WTC11 (cell line): ENCODE results near the gene MYMX. TPM values are rescaled to one million over a fixed set of nuclear protein-coding genes. Genes with fewer than 3 reads are reported as not detected.

Experiments used
- ATAC-seq: fragments of 200-7000 bp; cut with Tn5 transposase; 2 replicates; pipeline ENCODE4 v1.10.0; 2021; ENCODE audit warnings: mild to moderate bottlenecking, moderate library complexity
- Bru-seq: library from RNA; stranded (reverse); fragments of 400-500 nt; gene quantifications from one replicate; lab custom pipeline; 2021; lab: Mats Ljungman, UMichigan
- CTCF ChIA-PET: fragments of 300-600 bp; sonication (Branson Sonifier 250); formaldehyde crosslinking; loops from one replicate; lab custom pipeline; 2021; ENCODE audit warnings: antibody characterized with exemption; lab: Charles Lee
- POLR2A ChIA-PET: fragments of 350-600 bp; sonication (Branson Sonifier 250); formaldehyde crosslinking; loops from one replicate; lab custom pipeline; 2021; ENCODE audit warnings: antibody characterized with exemption; lab: Charles Lee
- DNase-seq: peaks from one replicate; pipeline ENCODE4 v3.0.0; 2021; ENCODE audit warnings: low spot score
- H3K27ac Mint-ChIP-seq: 2 replicates; pipeline ENCODE4 v1.8.0; 2021; ENCODE audit warnings: mixed read lengths
- H3K27me3 Mint-ChIP-seq: 2 replicates; pipeline ENCODE4 v1.8.0; 2021; ENCODE audit warnings: low read depth, mild to moderate bottlenecking, moderate library complexity, mixed read lengths
- H3K36me3 Mint-ChIP-seq: 2 replicates; pipeline ENCODE4 v1.8.0; 2021; ENCODE audit warnings: mixed read lengths
- H3K4me1 Mint-ChIP-seq: 2 replicates; pipeline ENCODE4 v1.8.0; 2022; ENCODE audit warnings: mixed read lengths
- H3K4me3 Mint-ChIP-seq: 2 replicates; pipeline ENCODE4 v1.8.0; 2021; ENCODE audit warnings: mild to moderate bottlenecking, moderate library complexity, mixed read lengths
- H3K9me3 Mint-ChIP-seq: 2 replicates; pipeline ENCODE4 v1.8.0; 2021; ENCODE audit warnings: mixed read lengths
- ETV6 ChIP-seq: sonication (generic); formaldehyde crosslinking; IDR thresholded peaks from 2 replicates; pipeline ENCODE4 v1.8.1; 2022; ENCODE audit warnings: mild to moderate bottlenecking, missing genetic modification reagents
- SMAD4 ChIP-seq: sonication (generic); formaldehyde crosslinking; IDR thresholded peaks from 2 replicates; pipeline ENCODE4 v1.8.0; 2022; ENCODE audit warnings: mild to moderate bottlenecking, missing genetic modification reagents
- SP1 ChIP-seq: sonication (generic); formaldehyde crosslinking; conservative IDR thresholded peaks from 2 replicates; pipeline ENCODE4 v1.8.1; 2022; ENCODE audit warnings: missing genetic modification reagents
- USF1 ChIP-seq: sonication (generic); formaldehyde crosslinking; IDR thresholded peaks from 2 replicates; pipeline ENCODE4 v1.8.0; 2022; ENCODE audit warnings: mild to moderate bottlenecking, missing genetic modification reagents
- USF2 ChIP-seq: sonication (generic); formaldehyde crosslinking; IDR thresholded peaks from 2 replicates; pipeline ENCODE4 v1.8.1; 2023; ENCODE audit warnings: mild to moderate bottlenecking, missing genetic modification reagents, moderate library complexity
- ZNF121 ChIP-seq: sonication (generic); formaldehyde crosslinking; IDR thresholded peaks from 2 replicates; pipeline ENCODE4 v1.8.0; 2023; ENCODE audit warnings: missing genetic modification reagents
- ZNF423 ChIP-seq: fragments of 250-450 bp; sonication (Bioruptor Pico); IDR thresholded peaks from 2 replicates; pipeline ENCODE4 v2.1.2; 2022; ENCODE audit warnings: mild to moderate bottlenecking, moderate library complexity
- long read RNA-seq, 3 experiments: library from RNA in 1 of 3; library from capped mRNA in 1 of 3; library from polyadenylated mRNA in 1 of 3; unstranded in 2 of 3; stranded (forward) in 1 of 3; transcript quantifications; one replicate each; pipeline ENCODE4 v2.0.0, GENCODE V29; 2021
- total RNA-seq: library from RNA; stranded (reverse); gene quantifications from 3 replicates; pipeline ENCODE4 v1.2.3, GENCODE V29; 2021
- TF ChIP-seq, protein P1 (sequence below): sonication (generic); formaldehyde crosslinking; IDR thresholded peaks from 2 replicates; pipeline ENCODE4 v1.8.0; 2022; ENCODE audit warnings: missing genetic modification reagents
- TF ChIP-seq, protein P2 (sequence below): sonication (generic); formaldehyde crosslinking; IDR thresholded peaks from 2 replicates; pipeline ENCODE4 v1.8.1; 2022; ENCODE audit warnings: mild to moderate bottlenecking, moderate library complexity, missing genetic modification reagents
- TF ChIP-seq, protein P3 (sequence below): sonication (generic); formaldehyde crosslinking; conservative IDR thresholded peaks from 2 replicates; pipeline ENCODE4 v1.8.1; 2023; ENCODE audit warnings: mild to moderate bottlenecking, low read depth, missing genetic modification reagents, moderate library complexity
- TF ChIP-seq, protein P4 (sequence below): sonication (generic); formaldehyde crosslinking; IDR thresholded peaks from 2 replicates; pipeline ENCODE4 v1.8.1; 2022; ENCODE audit warnings: mild to moderate bottlenecking, missing genetic modification reagents, moderate library complexity, borderline replicate concordance

The MYMX gene
- total RNA-seq (3.9 to 7.5 TPM (median 6.4 TPM) in 3 replicates), Bru-seq, nascent RNA (percentile 54 among the genes with signal in this experiment)
- long read RNA-seq, experiment 1, partial matches to known transcripts: 0 of 2 reads
- long read RNA-seq, experiment 1, other reads (novel, unspliced or antisense): 1 of 2 reads
- long read RNA-seq, experiment 2, partial matches to known transcripts: 0 of 9 reads
- long read RNA-seq, experiment 2, other reads (novel, unspliced or antisense): 6 of 9 reads
- long read RNA-seq, experiment 3, partial matches to known transcripts: 0 of 2 reads
- long read RNA-seq, experiment 3, other reads (novel, unspliced or antisense): 0 of 2 reads

GRCh38 chr6:44216677-44217331 lies at the start of gene MYMX:
MYMX (plus strand) TSS chr6:44216926; CDS start chr6:44217472, 546 bp downstream.
- Mint-ChIP-seq H3K36me3 (no peaks in the 10 kb centered on the region), H3K27ac (peak within 1 kb of the TSS; percentile 99), H3K4me1 (peaks cover 40% of the 10 kb centered on the region), H3K27me3 (no peaks in the 10 kb centered on the region), H3K9me3 (no peaks in the 10 kb centered on the region), H3K4me3 (peak within 1 kb of the TSS; percentile 53)
- TF ChIP-seq, protein P1, sequence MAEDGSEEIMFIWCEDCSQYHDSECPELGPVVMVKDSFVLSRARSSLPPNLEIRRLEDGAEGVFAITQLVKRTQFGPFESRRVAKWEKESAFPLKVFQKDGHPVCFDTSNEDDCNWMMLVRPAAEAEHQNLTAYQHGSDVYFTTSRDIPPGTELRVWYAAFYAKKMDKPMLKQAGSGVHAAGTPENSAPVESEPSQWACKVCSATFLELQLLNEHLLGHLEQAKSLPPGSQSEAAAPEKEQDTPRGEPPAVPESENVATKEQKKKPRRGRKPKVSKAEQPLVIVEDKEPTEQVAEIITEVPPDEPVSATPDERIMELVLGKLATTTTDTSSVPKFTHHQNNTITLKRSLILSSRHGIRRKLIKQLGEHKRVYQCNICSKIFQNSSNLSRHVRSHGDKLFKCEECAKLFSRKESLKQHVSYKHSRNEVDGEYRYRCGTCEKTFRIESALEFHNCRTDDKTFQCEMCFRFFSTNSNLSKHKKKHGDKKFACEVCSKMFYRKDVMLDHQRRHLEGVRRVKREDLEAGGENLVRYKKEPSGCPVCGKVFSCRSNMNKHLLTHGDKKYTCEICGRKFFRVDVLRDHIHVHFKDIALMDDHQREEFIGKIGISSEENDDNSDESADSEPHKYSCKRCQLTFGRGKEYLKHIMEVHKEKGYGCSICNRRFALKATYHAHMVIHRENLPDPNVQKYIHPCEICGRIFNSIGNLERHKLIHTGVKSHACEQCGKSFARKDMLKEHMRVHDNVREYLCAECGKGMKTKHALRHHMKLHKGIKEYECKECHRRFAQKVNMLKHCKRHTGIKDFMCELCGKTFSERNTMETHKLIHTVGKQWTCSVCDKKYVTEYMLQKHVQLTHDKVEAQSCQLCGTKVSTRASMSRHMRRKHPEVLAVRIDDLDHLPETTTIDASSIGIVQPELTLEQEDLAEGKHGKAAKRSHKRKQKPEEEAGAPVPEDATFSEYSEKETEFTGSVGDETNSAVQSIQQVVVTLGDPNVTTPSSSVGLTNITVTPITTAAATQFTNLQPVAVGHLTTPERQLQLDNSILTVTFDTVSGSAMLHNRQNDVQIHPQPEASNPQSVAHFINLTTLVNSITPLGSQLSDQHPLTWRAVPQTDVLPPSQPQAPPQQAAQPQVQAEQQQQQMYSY (CRISPR knock-in tag): peak; percentile 74
- TF ChIP-seq, protein P2, sequence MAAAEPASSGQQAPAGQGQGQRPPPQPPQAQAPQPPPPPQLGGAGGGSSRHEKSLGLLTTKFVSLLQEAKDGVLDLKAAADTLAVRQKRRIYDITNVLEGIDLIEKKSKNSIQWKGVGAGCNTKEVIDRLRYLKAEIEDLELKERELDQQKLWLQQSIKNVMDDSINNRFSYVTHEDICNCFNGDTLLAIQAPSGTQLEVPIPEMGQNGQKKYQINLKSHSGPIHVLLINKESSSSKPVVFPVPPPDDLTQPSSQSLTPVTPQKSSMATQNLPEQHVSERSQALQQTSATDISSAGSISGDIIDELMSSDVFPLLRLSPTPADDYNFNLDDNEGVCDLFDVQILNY (CRISPR knock-in tag): no peak
- TF ChIP-seq ETV6 (CRISPR knock-in tag): 0 out of 2 replicates have a peak, but pooled peaks have one; percentile 46
- no peak for TF ChIP-seq USF1 (CRISPR knock-in tag)
- TF ChIP-seq, protein P3, sequence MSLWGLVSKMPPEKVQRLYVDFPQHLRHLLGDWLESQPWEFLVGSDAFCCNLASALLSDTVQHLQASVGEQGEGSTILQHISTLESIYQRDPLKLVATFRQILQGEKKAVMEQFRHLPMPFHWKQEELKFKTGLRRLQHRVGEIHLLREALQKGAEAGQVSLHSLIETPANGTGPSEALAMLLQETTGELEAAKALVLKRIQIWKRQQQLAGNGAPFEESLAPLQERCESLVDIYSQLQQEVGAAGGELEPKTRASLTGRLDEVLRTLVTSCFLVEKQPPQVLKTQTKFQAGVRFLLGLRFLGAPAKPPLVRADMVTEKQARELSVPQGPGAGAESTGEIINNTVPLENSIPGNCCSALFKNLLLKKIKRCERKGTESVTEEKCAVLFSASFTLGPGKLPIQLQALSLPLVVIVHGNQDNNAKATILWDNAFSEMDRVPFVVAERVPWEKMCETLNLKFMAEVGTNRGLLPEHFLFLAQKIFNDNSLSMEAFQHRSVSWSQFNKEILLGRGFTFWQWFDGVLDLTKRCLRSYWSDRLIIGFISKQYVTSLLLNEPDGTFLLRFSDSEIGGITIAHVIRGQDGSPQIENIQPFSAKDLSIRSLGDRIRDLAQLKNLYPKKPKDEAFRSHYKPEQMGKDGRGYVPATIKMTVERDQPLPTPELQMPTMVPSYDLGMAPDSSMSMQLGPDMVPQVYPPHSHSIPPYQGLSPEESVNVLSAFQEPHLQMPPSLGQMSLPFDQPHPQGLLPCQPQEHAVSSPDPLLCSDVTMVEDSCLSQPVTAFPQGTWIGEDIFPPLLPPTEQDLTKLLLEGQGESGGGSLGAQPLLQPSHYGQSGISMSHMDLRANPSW: no peak
- TF ChIP-seq, protein P4, sequence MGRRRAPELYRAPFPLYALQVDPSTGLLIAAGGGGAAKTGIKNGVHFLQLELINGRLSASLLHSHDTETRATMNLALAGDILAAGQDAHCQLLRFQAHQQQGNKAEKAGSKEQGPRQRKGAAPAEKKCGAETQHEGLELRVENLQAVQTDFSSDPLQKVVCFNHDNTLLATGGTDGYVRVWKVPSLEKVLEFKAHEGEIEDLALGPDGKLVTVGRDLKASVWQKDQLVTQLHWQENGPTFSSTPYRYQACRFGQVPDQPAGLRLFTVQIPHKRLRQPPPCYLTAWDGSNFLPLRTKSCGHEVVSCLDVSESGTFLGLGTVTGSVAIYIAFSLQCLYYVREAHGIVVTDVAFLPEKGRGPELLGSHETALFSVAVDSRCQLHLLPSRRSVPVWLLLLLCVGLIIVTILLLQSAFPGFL (CRISPR knock-in tag): no peak
- TF ChIP-seq ZNF423 (CRISPR knock-in tag): no peak
- TF ChIP-seq SP1 (CRISPR knock-in tag): peak; percentile 42; the same call in 1 of the 2 replicates
- no peak for TF ChIP-seq USF2 (CRISPR knock-in tag)
- no peak for TF ChIP-seq SMAD4 (CRISPR knock-in tag)
- CTCF ChIA-PET: interaction anchor here (0.8 to 2.5 kb wide), 6 partner anchors 9 to 44 kb away, joined by 3 to 13 read pairs (median 5); no protein-coding TSS in a partner anchor
- DNase-seq: peak; percentile 70
- POLR2A ChIA-PET: interaction anchor here (0.9 to 2.7 kb wide), 5 partner anchors 11 to 30 kb away, joined by 4 to 14 read pairs (median 8); partner anchors contain the start of gene HSP90AB1
- ATAC-seq: peak; percentile 48

DNA sequence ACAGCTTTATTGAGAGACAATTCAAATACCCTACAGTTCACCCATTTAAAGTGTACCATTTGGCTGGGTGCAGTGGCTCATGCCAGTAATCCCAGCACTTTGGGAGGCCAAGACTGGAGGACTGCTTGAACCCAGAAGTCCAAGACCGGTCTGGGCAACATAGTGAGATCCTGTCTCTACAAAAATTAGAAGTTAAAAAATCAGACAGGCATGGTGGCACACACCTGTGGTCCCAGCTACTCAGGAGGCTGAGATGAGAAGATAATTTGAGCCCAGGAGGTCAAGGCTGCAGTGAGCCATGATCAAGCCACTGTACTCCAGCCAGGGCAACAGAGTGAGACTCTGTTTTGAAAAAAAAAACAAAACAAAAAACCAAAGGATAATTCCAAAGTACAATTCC lies 49.2 kb upstream of the MYMX start:
- POLR2A ChIA-PET: no interaction called here
- H3K27ac Mint-ChIP-seq: no peak overlapping the region
- TF ChIP-seq ZNF121 (CRISPR knock-in tag) (peak; percentile 88), USF1 (CRISPR knock-in tag) (no peak)
- H3K9me3 Mint-ChIP-seq: peaks cover 8% of the 10 kb centered on the region
- peaks cover 4% of the 10 kb centered on the region; the same call in 1 of the 2 replicates for H3K36me3 Mint-ChIP-seq
- CTCF ChIA-PET: interaction anchor here (0.9 to 1.4 kb wide), 3 partner anchors 45 to 79 kb away, joined by 3 to 5 read pairs (median 4); partner anchors contain the start of gene HSP90AB1
- ATAC-seq: no peak
- H3K4me3 Mint-ChIP-seq: no peak overlapping the region
- peaks cover 36% of the 10 kb centered on the region for H3K4me1 Mint-ChIP-seq
- peaks cover 5% of the 10 kb centered on the region; the same call in 1 of the 2 replicates for H3K27me3 Mint-ChIP-seq
- no peak for DNase-seq
